HEK293T (cell line): ENCODE measurements around the gene IFT81.

Source experiments
- BHLHE40 ChIP-seq: fragments of 450-650 bp; IDR thresholded peaks from 2 replicates; pipeline ENCODE4 v1.6.1; 2016; ENCODE audit warnings: mild to moderate bottlenecking, moderate library complexity, borderline replicate concordance
- CTBP1 ChIP-seq: fragments of 450-650 bp; IDR thresholded peaks from 2 replicates; pipeline ENCODE4 v1.6.1; 2016; ENCODE audit warnings: borderline replicate concordance
- ELF4 ChIP-seq: fragments of 450-650 bp; IDR thresholded peaks from 2 replicates; pipeline ENCODE4 v1.6.1; 2017; ENCODE audit warnings: antibody characterized with exemption
- FOXK2 ChIP-seq: fragments of 450-650 bp; IDR thresholded peaks from 2 replicates; pipeline ENCODE4 v1.6.1; 2016; ENCODE audit warnings: mild to moderate bottlenecking
- FOXM1 ChIP-seq: fragments of 450-650 bp; IDR thresholded peaks from 2 replicates; pipeline ENCODE4 v1.6.1; 2017; ENCODE audit warnings: mild to moderate bottlenecking, borderline replicate concordance
- HDGF ChIP-seq: fragments of 450-650 bp; IDR thresholded peaks from 2 replicates; pipeline ENCODE4 v1.6.1; 2017; ENCODE audit warnings: antibody characterized with exemption, borderline replicate concordance
- L3MBTL2 ChIP-seq: fragments of 450-650 bp; conservative IDR thresholded peaks from 2 replicates; pipeline ENCODE4 v1.6.1; 2016; ENCODE audit warnings: mild to moderate bottlenecking
- LEF1 ChIP-seq: fragments of 450-650 bp; IDR thresholded peaks from 2 replicates; pipeline ENCODE4 v1.6.1; 2017; ENCODE audit warnings: mild to moderate bottlenecking, borderline replicate concordance
- NFRKB ChIP-seq: fragments of 450-650 bp; IDR thresholded peaks from 2 replicates; pipeline ENCODE4 v1.6.1; 2016; ENCODE audit warnings: mild to moderate bottlenecking, moderate library complexity
- SP1 ChIP-seq: fragments of 450-650 bp; IDR thresholded peaks from 2 replicates; pipeline ENCODE4 v1.6.1; 2017
- SUZ12 ChIP-seq: fragments of 450-650 bp; IDR thresholded peaks from 2 replicates; pipeline ENCODE4 v1.6.1; 2016; ENCODE audit warnings: mild to moderate bottlenecking
- TARDBP ChIP-seq: fragments of 450-650 bp; IDR thresholded peaks from 2 replicates; pipeline ENCODE4 v1.6.1; 2016
- ZNF384 ChIP-seq: fragments of 450-650 bp; IDR thresholded peaks from 2 replicates; pipeline ENCODE4 v1.6.1; 2016

GRCh38 chr12:110254971-110255540 is 130.9 kb downstream of the IFT81 start:
- no peak for TF ChIP-seq HDGF
- TF ChIP-seq TARDBP, result no peak
- no peak for TF ChIP-seq SUZ12
- TF ChIP-seq SP1, result no peak
- TF ChIP-seq BHLHE40, result no peak
- TF ChIP-seq NFRKB, result no peak
- no peak for TF ChIP-seq FOXK2
- no peak for TF ChIP-seq FOXM1
- no peak for TF ChIP-seq L3MBTL2
- no peak for TF ChIP-seq LEF1
- TF ChIP-seq ZNF384, result no peak
- no peak for TF ChIP-seq CTBP1
- no peak for TF ChIP-seq ELF4
